Measurements from ENCODE around the gene ASTE1. TPM values are rescaled to one million over a fixed set of nuclear protein-coding genes. Genes with fewer than 3 reads are reported as not detected.

ASTE1 gene
- total RNA-seq, 1 donor from 2014 or later: 11.4 TPM

DNA sequence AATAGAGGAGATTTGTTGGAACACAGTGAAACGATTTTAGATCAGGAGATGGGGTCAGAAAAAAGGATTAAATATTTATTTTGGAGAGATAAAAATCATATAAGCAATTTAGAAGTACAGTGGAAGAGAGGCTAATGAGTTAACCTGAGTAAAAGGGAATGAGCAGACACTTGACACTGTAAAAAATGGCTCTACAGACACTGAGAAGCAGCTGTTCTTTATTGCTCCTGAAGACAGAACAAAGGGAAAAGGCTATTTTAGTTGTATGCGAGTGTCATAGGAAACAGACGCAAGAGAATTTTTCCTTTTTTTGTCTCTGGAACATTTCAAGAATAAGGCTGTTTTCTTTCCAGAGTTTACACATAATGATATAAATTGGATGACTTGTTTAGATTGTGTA lies 34.3 kb downstream of the ASTE1 start:
- no peaks in the 10 kb centered on the region for H3K4me1 Mint-ChIP-seq
- H3K27ac Mint-ChIP-seq (ENCODE audit: unreplicated experiment): no peak overlapping the region
- peaks cover 13% of the 10 kb centered on the region for H3K36me3 Mint-ChIP-seq (ENCODE audit: low read depth)
- no peak overlapping the region for H3K4me3 Mint-ChIP-seq
- no peaks in the 10 kb centered on the region for H3K27me3 Mint-ChIP-seq (ENCODE audit: low read depth)
- H3K9me3 Mint-ChIP-seq: no peaks in the 10 kb centered on the region
- DNase-seq (ENCODE audit: low read depth, low spot score): no peak
- TF ChIP-seq CTCF (conservative IDR thresholded peaks at IDR 0.05): no peak

GRCh38 chr3:130991126-130991525 lies 35.5 kb downstream of the ASTE1 start:
- TF ChIP-seq CTCF (conservative IDR thresholded peaks at IDR 0.05): no peak
- Mint-ChIP-seq H3K36me3 (ENCODE audit: low read depth) (peaks cover 13% of the 10 kb centered on the region), H3K27ac (ENCODE audit: unreplicated experiment) (no peak overlapping the region), H3K27me3 (ENCODE audit: low read depth) (no peaks in the 10 kb centered on the region), H3K4me1 (no peaks in the 10 kb centered on the region), H3K9me3 (no peaks in the 10 kb centered on the region), H3K4me3 (no peak overlapping the region)
- DNase-seq (ENCODE audit: low read depth, low spot score): no peak

GRCh38 chr3:130990282-130990681 lies 36.3 kb downstream of the ASTE1 start:
- Mint-ChIP-seq H3K4me3 (no peak overlapping the region), H3K4me1 (no peaks in the 10 kb centered on the region), H3K27ac (ENCODE audit: unreplicated experiment) (no peak overlapping the region), H3K9me3 (no peaks in the 10 kb centered on the region), H3K36me3 (ENCODE audit: low read depth) (peaks cover 13% of the 10 kb centered on the region), H3K27me3 (ENCODE audit: low read depth) (no peaks in the 10 kb centered on the region)
- TF ChIP-seq CTCF (conservative IDR thresholded peaks at IDR 0.05): no peak
- DNase-seq (ENCODE audit: low read depth, low spot score): no peak

DNA sequence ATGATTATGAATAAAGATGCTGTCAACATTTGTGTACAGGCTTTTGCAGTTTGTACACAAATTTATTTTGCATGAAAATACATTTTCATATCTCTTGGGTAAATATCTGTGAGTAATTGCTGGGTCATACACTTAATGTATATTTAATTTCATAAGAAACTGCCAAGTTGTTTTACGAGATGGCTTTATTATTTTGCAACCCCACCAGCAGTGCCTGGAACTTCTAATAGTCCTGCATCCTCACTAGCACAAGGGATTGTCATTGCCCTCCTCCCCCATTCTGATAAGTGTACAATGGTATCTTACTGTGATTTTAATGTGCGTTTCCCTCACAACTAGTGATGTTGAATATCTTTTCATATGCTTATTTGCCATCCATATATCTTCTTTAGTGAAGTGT lies 45.2 kb downstream of the ASTE1 start:
- Mint-ChIP-seq H3K27ac (ENCODE audit: unreplicated experiment) (no peak overlapping the region), H3K4me1 (no peaks in the 10 kb centered on the region), H3K27me3 (ENCODE audit: low read depth) (no peaks in the 10 kb centered on the region), H3K4me3 (no peak overlapping the region), H3K36me3 (ENCODE audit: low read depth) (no peaks in the 10 kb centered on the region), H3K9me3 (no peaks in the 10 kb centered on the region)
- DNase-seq (ENCODE audit: low read depth, low spot score): no peak
- TF ChIP-seq CTCF (conservative IDR thresholded peaks at IDR 0.05): no peak

GRCh38 chr3:130979117-130979516 lies 47.5 kb downstream of the ASTE1 start:
- no peak overlapping the region for H3K4me3 Mint-ChIP-seq
- no peak overlapping the region for H3K27ac Mint-ChIP-seq (ENCODE audit: unreplicated experiment)

More at GRCh38 chr3:130979117-130979516, 47.5 kb downstream of the ASTE1 start:
- Mint-ChIP-seq H3K4me1 (no peaks in the 10 kb centered on the region), H3K9me3 (no peaks in the 10 kb centered on the region), H3K27me3 (ENCODE audit: low read depth) (no peaks in the 10 kb centered on the region), H3K36me3 (ENCODE audit: low read depth) (no peaks in the 10 kb centered on the region)
- no peak for TF ChIP-seq CTCF (conservative IDR thresholded peaks at IDR 0.05)
- no peak for DNase-seq (ENCODE audit: low read depth, low spot score)

Measured in neural crest cell (in vitro differentiated cells).